Right forelimb (tissue), 1 donor: ENCODE results near the gene ABHD16B.
A peak's percentile ranks its signal among the peaks of the same experiment; 100 is the strongest.
"Not testable (repeated sequence)": the region's sequence is repeated elsewhere in the genome, so short reads cannot be mapped to it uniquely, and the experiment has no call there.

ENCODE experiments used
- DNase-seq: peaks from one replicate; pipeline ENCODE4 v3.0.0-alpha.2; 2018

The ABHD16B gene

DNA sequence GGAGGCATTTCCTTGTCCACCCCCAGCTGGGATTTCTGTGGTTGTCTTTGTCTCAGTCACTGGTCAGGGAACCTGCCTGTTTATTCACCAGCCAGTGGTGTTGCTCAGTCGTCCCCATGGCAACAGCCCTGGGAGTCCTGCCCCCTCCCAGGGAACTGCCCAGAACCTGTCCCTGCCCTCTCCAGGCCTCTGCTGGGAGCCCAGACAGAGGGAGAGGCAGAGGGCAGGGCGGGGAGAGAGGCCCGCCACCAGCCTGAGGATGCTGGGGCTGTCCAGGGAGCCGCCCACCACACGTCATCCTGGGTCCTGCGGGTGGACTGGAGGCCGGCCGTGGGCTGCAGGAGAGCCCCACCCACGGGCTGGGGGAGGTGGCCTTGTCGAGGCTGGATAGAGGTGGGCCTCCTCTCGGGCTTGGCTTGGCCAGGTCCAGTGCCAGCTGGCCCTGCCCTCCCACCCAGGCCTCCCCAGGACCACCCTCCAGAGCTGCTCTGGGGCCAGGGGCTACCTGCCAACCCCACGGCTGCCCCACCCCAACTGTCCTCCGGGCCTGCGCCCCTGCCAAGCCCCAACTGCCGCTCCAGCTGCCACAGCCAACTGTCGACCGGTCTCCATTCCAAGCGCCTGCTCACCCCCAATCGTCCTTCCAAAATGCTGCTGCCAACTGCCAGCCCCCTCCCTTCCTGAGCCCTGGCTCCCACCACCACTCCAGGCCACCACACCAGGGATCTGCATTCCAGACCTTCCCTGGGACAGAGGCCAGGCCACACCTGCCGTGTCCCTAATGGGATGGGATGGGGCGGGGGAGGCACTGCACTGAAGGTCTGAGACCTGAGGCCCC lies 26.1 kb upstream of the ABHD16B start:
- DNase-seq = peak; percentile 94

DNA sequence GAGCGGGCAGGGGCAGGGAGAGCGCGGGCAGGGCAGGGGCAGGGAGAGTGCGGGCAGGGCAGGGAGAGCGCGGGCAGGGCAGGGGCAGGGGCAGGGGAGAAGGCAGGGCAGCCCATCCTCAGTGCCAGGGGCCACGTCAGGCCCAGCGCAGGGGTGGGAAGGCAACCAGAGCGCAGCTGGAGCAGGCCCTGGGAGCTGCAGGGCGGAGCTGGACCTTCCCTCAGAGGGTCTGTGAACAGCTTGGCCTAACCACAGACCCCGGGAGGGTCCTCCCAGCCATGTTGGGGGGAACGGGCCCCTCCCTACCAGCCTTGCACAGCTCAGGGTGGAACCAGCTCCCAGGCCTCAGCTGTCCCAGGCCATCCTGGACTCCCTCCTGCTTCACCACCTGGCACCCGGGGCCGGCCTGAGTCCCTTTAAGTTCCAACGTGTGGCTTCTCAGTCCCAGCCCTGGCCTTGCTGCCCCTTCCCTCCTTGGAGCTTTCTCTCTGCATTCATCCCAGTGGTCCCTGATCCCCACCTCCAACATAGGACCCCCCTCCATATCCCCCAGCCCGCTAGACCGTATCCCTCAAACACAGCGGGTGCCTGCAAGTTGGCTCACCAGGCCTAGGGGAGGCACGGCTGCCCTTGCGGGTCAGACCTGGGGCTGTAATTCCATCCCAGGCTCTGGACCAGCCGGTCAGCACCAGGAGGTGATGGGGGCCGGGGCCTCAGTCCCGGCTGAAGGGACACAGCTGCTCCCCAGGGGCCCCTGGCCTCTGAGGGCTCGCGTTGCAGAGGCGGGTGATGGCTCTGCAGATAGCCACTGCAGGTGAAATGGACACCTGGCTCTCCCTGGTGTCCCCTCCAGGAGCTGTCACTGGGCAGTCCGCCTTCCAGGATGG lies 24.6 kb upstream of the ABHD16B start:
- peak; percentile 71 for DNase-seq

DNA sequence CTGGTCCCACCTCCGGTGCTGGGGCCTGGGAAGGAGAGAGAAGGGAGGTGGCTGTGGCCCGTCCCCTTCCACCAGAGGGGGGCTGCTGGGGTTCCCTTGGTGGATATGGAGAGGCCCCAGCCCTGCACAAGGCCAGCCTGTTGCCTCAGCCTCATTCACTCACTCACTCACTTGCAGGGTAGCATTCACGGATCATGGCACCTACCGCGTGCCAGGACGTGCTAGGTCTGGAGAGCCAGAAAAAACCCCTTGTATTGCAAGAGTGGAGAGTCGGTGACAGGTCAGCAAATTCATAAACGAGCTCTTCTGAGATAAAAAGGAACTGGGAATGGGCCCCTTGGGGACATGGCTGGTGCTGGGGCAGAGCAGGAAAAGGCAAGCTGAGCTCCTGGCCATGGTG lies 23.8 kb upstream of the ABHD16B start:
- DNase-seq = no peak

- no peak for DNase-seq
These were observed 21.7 kb upstream of the ABHD16B start for GRCh38 chr20:63839620-63840019.

DNA sequence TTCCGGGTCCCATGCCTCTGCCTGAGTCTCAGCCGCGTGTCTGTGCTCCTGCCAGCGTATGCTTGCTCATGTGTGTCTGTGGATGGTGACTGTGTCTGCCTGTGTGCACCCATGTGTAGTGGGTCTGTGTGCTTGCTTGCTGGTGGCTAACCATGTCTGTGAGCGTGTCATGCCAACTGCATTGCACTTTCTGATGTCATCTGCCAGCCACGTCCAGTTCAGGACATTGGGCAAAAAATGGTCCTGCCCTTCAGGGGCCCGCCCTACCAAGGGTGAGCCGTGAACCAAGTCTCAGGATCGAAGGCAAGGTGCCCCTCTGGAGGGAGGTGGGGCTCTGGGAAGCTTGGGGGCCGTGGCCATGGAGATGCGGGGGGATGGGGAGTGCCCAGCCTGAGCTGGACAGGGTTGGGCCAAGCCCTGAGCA lies 20.9 kb upstream of the ABHD16B start:
- DNase-seq = no peak

GRCh38 chr20:63842258-63842657 lies 19.0 kb upstream of the ABHD16B start:
- no peak for DNase-seq

GRCh38 chr20:63843222-63843621 lies 18.1 kb upstream of the ABHD16B start:
- DNase-seq = no peak

DNA sequence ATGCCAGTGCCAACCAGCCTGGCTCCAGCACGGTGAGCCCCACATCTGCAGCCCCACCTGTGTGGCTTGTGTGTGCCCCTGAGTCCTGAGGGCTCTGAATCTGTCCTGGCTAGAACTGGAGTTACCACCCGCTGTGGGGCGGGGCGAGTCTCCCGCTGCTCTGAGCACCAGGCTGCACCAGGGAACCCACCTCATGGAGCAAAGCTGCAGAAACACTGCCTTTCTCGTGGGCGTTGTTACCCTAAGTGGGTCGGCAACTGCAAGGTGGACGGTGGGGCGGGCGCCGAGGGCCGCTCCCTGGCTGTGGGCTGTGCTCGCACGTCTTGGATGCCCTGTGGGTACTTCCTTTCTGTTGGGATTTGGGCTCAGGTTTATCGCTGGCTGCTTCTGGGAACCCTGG lies 17.5 kb upstream of the ABHD16B start:
- no peak for DNase-seq

- DNase-seq = no peak
These were observed 16.7 kb upstream of the ABHD16B start for GRCh38 chr20:63844511-63844991.

GRCh38 chr20:63846128-63846771 lies 15.0 kb upstream of the ABHD16B start:
- DNase-seq = peak; percentile 85

DNA sequence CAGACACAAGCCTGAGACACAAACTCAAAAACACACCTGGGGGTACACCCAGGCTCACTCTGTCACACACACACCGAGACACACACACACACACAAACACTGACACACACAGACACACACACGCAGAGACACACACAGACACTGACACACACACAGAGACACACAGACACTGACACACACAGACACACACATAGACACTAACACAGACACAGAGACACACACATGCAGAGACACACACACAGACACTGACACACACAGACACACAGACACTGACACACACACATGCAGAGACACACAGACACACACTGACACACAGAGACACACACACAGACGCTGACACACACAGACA lies 14.4 kb upstream of the ABHD16B start:
- no peak for DNase-seq

DNA sequence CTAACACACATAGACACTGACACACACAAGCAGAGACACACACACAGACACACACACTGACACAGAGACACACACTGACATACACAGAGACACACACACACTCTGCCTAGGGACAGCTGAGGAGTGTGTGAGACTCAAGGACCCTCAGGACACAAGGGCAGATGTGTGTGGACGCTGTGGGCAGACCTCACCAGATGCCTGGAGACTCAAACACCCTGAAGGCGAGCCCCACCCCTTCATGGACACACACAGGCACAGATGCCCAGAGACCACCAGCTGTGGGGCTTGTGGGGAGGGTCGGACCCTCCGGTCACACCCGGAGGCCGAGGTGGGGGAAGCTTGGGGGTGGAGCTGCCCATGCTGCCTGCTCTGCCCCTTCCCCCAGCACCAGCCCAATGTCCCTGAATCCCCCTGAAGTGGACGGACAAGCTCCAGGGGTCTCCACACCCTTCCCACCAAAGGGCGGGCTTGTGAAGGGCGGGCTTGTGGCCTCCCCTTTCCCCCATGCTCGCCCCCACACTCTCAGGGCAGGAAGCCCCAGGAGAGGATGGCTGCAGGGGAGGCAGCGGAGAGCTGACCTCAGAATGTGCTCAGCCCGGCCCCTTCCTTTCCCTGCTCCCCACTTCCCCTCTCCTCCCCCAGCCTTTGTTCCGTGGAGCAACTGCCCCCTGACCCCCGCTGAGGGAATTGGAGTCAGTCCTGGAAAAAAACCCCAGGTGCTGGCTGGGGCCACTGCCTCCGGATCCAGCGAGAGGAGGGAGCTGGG lies 13.9 kb upstream of the ABHD16B start:
- DNase-seq = no peak

- no peak for DNase-seq
These were observed 13.0 kb upstream of the ABHD16B start for GRCh38 chr20:63848003-63848911.

DNA sequence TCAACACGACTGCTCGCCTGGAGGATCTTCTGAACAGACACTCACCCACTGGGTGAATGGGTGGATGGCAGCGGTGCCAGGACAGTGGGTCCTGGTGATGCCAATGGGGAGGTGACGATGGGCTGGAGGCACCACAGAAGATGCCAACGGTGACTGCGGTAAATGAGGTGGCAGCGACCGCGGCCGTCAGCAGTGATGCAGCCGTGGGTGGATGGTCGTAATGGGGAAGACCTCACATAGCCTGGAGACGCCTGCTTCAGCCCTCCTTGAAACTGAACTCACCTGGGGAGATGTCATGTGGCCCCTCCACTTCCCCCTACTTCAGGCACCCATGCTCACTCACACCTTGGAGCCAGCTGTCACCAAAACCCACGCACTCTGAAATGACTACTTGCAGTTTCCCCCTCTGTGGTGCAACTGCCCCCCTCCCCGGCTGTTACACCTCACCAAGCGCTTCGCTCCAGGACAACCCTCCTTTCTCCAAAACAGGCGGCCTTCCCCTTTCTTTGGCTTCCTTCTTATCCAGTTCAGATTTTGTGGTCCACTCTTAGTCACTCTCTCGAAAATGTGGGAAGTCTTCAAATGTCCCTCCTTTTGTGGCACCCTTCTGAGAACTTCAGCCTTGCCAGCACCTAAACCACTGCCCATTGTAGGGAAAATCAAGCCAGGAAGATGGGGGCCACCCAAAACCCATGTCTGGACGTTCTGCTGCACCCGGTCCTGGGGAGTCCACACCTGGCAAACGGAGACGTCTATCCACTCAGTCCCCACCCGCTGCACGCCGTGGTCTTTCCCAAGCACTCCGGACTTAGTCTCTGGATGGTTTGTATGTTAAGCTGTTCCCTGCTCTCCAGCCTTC lies 10.4 kb upstream of the ABHD16B start:
- no peak for DNase-seq

- DNase-seq = not testable (repeated sequence)
These were observed 9.8 kb upstream of the ABHD16B start for GRCh38 chr20:63851548-63851943.

- not testable (repeated sequence) for DNase-seq
These were observed 7.6 kb upstream of the ABHD16B start for GRCh38 chr20:63853733-63854068.

DNA sequence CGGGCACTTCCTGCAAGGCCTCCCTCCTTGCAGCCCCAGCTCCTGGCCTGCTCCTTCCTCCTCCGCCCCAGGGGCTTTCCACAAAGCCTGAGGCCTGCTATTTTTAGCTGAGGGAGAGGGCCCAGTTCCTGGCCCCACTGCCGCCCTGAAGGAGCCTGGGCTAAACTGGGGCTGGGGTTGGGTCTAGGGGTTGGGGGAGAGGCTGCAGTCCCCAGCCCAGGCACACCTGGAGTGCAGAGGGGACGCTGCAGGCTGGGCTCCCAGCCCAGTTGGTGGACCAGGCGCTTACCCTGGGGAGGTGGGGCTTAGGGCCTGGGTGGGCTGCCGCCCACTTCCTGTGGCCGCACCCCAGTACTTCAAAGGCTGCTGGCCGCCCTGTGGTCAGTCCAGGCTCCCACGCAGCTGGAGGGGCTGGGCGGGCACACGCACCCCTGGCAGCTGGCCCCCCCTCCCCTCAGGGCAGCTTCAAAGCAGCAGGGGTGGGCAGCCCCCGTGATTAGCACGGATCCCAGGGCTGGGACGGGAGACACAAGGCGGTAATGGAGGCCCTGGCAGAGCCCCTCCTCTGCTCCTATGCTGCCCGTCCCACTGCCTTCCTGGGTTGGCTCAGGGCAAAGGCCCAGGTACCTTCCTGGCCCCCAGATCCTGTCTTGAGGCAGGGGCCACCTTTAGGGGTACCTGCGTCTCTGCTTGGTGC lies 7.1 kb upstream of the ABHD16B start:
- peak; percentile 72 for DNase-seq

DNA sequence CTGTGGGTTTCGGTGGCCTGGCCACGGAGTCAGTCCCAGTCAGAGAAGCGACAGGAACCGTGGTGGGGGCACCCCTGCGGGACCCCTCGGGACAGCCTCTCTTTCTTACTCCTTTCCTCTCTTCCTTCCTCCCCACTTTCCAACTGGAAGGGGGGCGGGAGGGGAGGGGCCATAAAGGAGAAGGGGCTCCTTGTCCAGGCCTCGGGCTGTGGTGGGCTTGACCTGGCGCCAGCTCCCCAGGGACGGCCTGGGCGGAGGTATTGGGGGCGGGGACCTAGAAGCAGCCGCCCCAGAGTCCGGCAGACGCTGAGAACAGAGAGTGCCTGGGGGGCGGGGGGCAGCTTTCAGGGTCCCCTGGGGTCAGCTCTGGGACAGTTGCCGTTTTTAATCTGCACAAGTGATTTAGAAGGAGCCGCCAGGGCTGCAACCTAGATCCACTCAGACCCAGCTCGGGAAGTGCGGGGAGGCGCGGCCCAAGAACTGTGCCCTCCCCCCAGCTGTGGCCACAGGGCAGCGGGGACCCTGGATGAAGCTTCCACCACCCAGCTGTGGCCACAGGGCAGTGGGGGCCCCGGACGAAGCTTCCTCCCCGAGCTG lies 6.4 kb upstream of the ABHD16B start:
- peak; percentile 74 for DNase-seq

DNA sequence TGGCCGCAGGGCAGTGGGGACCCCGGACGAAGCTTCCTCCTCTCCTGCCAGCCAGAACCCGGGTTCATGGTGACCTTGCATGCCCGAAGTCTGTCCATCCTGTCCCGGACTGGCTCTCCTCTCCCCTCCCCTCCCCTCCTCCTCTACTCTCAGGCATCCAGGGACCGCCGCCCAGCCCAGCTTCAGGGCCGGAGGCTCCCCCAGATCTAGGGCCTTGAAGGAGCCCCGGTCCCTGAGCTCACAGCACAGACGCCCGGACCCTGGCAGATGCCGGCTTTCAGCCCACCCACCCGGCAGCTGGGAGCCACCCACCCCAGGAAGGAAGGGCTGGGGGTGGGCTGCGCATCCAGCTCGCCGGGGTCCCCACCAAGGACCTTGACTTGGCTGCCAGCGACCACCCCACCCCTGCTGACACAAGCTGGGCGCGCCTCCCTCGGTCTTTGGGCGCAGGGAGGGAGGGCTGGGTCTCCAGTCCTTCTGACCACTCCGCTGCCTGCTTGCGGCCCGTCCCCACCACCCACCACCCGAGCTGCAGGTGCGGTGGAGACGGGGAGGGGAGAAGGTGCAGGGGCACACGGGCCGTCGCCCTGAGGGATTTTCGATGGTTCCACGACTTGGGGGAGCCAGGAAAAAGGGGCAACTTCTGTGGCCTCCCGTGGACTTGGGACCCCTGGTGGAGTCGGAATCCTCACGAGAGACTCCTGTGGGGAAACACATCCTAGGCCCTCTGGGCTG lies 5.8 kb upstream of the ABHD16B start:
- DNase-seq = no peak
